Esophagus squamous epithelium (tissue), 5 donors: Measurements from ENCODE around the gene CAP1. TPM values are rescaled to one million over a fixed set of nuclear protein-coding genes. Genes with fewer than 3 reads are reported as not detected.

Experiments
- DNase-seq: peaks from one replicate; lab custom pipeline; 2025; lab: John Stamatoyannopoulos, UW
- H3K27ac ChIP-seq, 4 donors: fragments of 200-600 bp; sonication (generic); one replicate each; pipeline ENCODE4 v1.5.1; 2016 to 2019; ENCODE audit warnings: mild to moderate bottlenecking in 1 of 4
- H3K27me3 ChIP-seq, 4 donors: fragments of 200-600 bp; sonication (generic); 1 replicate in 3 of 4; 2 replicates in 1 of 4; pipeline versions ENCODE4 v1.5.1 to v1.6.0; 2017 to 2021; ENCODE audit warnings: antibody characterized with exemption in 1 of 4
- H3K36me3 ChIP-seq, 3 donors: fragments of 200-600 bp; sonication (generic); one replicate each; pipeline ENCODE4 v1.5.1; 2016 to 2019
- H3K4me1 ChIP-seq, 3 donors: fragments of 200-600 bp; sonication (generic); one replicate each; pipeline ENCODE4 v1.5.1; 2017 to 2019
- H3K4me3 ChIP-seq, 4 donors: fragments of 200-600 bp; sonication (generic); 1 replicate in 3 of 4; 2 replicates in 1 of 4; pipeline ENCODE4 v1.5.1; 2016 to 2019; ENCODE audit warnings: mild to moderate bottlenecking in 2 of 4, moderate library complexity in 1 of 4
- H3K9me3 ChIP-seq, 3 donors: fragments of 200-600 bp; sonication (generic); one replicate each; pipeline ENCODE4 v1.5.1; 2016 to 2019
- POLR2A ChIP-seq, 4 donors: fragments of 450-650 bp; IDR thresholded peaks; one replicate each; pipeline ENCODE4 v1.6.1; 2017; ENCODE audit warnings: antibody characterized with exemption in 4 of 4, mild to moderate bottlenecking in 4 of 4, moderate library complexity in 3 of 4
- WGBS, 2 donors: methylation state at CpG; one replicate each; pipeline ENCODE4 v1.1.5; 2018; 5-methylcytosine and 5-hydroxymethylcytosine counted together
- intact Hi-C: fragments of 100-400 bp; cut with DNase I; formaldehyde crosslinking; loops from one replicate; pipeline ENCODE4 v1.15.0; 2022
- total RNA-seq, 4 donors: library from RNA; depleted of rRNA; stranded (reverse); fragments of >200 nt; gene quantifications; one replicate each; pipeline ENCODE4 v1.1.0, GENCODE V29; 2016
- TF ChIP-seq, protein P1 (sequence below), 6 experiments: fragments of 450-650 bp in 4 of 6; fragments of 200-600 bp in 2 of 6; sonication (generic) in 2 of 6; IDR thresholded peaks; one replicate each; pipeline ENCODE4 v1.5.1; 2016 to 2019; ENCODE audit warnings: antibody characterized with exemption in 6 of 6, mild to moderate bottlenecking in 4 of 6, moderate library complexity in 4 of 6
- donor health status: DM: yes; HTN: yes; CAD: no.

The CAP1 gene
- total RNA-seq, 4 donors from 2014 or later: 157 to 282 (median 227) TPM

DNA sequence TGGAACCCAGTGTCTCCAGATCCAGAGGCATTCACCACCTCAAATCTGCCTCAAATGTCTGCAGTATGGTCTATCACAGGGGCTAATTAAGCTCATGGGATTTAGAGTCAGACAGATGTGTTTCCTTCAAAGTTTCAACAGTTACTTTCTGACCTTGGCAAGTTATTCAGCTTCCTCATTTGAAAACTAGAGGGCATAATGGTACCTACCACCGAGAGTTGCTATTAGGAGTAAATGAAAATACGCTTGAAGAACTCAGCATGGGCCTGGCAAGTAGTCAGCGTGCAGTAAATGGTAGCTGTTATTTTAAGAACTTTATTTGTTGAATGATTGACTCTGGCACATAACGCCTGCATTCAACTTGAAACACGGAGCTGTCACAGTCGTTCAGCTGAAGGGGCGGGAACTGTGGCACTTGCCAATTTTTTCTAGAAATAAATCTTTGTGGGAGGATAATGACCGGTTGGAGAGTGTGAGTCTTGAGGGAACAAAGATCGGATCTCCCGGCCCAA, 1.2 kb upstream of the CAP1 start:
- intact Hi-C loops: loop anchor here (10.0 kb wide), 1 partner anchor 54 kb away; no protein-coding TSS in a partner anchor
- H3K4me3 ChIP-seq: peak overlapping the region; percentile 88 to 98 (median 94)
- TF ChIP-seq, protein P1, sequence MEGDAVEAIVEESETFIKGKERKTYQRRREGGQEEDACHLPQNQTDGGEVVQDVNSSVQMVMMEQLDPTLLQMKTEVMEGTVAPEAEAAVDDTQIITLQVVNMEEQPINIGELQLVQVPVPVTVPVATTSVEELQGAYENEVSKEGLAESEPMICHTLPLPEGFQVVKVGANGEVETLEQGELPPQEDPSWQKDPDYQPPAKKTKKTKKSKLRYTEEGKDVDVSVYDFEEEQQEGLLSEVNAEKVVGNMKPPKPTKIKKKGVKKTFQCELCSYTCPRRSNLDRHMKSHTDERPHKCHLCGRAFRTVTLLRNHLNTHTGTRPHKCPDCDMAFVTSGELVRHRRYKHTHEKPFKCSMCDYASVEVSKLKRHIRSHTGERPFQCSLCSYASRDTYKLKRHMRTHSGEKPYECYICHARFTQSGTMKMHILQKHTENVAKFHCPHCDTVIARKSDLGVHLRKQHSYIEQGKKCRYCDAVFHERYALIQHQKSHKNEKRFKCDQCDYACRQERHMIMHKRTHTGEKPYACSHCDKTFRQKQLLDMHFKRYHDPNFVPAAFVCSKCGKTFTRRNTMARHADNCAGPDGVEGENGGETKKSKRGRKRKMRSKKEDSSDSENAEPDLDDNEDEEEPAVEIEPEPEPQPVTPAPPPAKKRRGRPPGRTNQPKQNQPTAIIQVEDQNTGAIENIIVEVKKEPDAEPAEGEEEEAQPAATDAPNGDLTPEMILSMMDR (IDR thresholded peaks at IDR 0.05): peak in 1 of 6 experiments; percentile 15
- TF ChIP-seq POLR2A (IDR thresholded peaks at IDR 0.05): no peak
- H3K27ac ChIP-seq: peak overlapping the region; percentile 90 to 100 (median 98)
- no peak for DNase-seq
- WGBS, 2 donors: 0% methylated on average over 7 of the region's 10 CpGs
- H3K36me3 ChIP-seq: peaks cover 0 to 10% (median 0%) of the 10 kb centered on the region in 3 donors
- H3K27me3 ChIP-seq: no peaks in the 10 kb centered on the region
- peaks cover 24 to 69% (median 52%) of the 10 kb centered on the region in 3 donors for H3K4me1 ChIP-seq
- no peaks in the 10 kb centered on the region for H3K9me3 ChIP-seq

DNA sequence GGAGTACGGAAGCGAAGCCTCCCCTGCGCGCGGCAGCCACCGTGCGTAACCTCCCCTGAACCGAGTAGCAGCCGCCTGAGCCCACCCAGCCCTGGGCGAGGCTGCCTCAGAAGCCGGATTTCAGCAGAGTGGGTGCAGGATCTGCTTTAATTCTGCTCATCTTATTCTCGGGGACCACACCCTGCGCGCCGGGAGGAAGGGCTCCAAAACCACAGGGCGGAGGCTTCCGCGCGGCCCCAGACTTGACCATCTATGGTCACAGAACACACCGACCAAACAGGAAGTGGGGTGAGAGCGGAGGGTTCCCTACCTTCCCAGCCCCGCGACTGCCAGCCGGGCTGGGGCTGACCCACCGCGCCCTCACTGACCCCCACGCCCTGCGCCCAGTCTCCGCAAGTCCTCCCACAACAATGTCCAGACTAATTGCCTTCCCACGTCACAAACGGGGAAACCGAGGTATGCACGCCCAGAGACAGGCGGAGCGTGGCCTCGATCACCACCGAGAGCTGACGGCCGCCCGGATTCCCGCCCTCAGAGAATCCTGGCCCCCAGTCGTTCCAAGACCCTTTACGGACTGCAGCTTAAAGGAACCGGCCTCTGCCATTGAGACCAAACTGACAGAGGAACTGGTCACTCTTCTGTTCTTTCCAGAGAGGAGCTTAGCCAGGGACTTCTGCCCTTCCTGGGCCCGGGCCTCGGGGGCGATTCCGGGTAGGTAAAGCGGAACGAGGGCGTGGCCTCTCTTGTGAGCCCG, 595 bp upstream of the CAP1 start:
- no peaks in the 10 kb centered on the region for H3K27me3 ChIP-seq
- TF ChIP-seq POLR2A (IDR thresholded peaks at IDR 0.05): peak in 3 of 4 donors; percentile 79 to 97 (median 79)
- TF ChIP-seq, protein P1 (IDR thresholded peaks at IDR 0.05): peak in 1 of 6 experiments; percentile 2
- H3K4me1 ChIP-seq: peaks cover 24 to 74% (median 52%) of the 10 kb centered on the region in 3 donors
- intact Hi-C loops: loop anchor here (10.0 kb wide), 1 partner anchor 55 kb away; no protein-coding TSS in a partner anchor
- peak; percentile 54 for DNase-seq
- no peaks in the 10 kb centered on the region for H3K9me3 ChIP-seq
- peaks cover 0 to 10% (median 0%) of the 10 kb centered on the region in 3 donors for H3K36me3 ChIP-seq
- H3K27ac ChIP-seq: peak overlapping the region; percentile 90 to 100 (median 98)
- peak overlapping the region; percentile 88 to 98 (median 94) for H3K4me3 ChIP-seq
- WGBS, 2 donors: 0% methylated on average over 12 of the region's 52 CpGs; no CpG with 5 or more reads in 1 of the 2 donors

DNA sequence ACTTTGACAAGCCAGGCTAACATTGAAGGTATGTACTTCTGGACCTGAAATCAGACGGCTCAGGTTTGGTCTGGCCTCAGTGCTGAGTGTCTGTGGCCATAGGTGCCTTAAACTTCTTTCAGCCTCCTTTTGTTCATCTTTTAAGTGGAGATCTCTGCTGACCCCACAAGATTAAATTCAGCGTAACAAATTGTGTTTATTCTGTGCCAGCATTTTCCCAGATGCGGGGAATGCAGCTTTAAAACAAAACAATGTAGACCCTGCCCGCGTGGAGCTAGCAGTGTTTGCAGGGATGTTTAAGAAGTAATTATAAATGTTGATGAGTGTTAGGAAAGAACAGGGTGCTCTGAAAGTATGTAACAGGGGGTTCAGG, 923 bp downstream of the CAP1 start:
- peak overlapping the region; percentile 88 to 98 (median 94) for H3K4me3 ChIP-seq
- DNase-seq: no peak
- TF ChIP-seq, protein P1 (IDR thresholded peaks at IDR 0.05): no peak
- no peak for TF ChIP-seq POLR2A (IDR thresholded peaks at IDR 0.05)
- no peaks in the 10 kb centered on the region for H3K9me3 ChIP-seq
- 7 to 11% methylated on average over 5 of the region's 5 CpGs for WGBS, 2 donors
- intact Hi-C loops: no loop called here
- H3K27me3 ChIP-seq: no peaks in the 10 kb centered on the region
- peak overlapping the region; percentile 90 to 100 (median 98) for H3K27ac ChIP-seq
- H3K36me3 ChIP-seq: peaks cover 0 to 14% (median 0%) of the 10 kb centered on the region in 3 donors
- peaks cover 22 to 82% (median 60%) of the 10 kb centered on the region in 3 donors for H3K4me1 ChIP-seq

DNA sequence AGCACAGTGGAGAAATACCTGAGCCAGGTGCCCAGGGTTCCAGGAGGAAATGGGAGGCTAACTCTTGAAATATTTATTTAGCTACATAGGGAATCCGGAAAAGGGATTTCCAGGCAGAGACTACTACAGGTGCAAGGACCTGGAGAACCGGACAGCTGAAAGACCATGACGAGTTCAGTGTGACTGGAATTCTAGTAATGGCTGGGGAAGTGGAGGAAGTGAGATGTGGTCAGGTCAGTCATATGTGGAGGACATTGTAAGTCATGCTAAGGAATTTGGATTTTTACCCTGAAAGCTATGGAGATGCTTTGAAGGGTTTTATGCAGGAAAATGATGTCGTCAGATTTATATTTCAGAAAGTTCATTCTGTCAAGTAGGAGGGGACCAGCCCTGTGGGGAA, 1.8 kb downstream of the CAP1 start:
- DNase-seq: no peak
- Histone ChIP-seq H3K4me3 (peak overlapping the region in 3 of 4 donors; percentile 88 to 98 (median 93)), H3K4me1 (peaks cover 16 to 82% (median 53%) of the 10 kb centered on the region in 3 donors), H3K27ac (peak overlapping the region in 3 of 4 donors; percentile 96 to 100 (median 99)), H3K27me3 (no peaks in the 10 kb centered on the region), H3K9me3 (no peaks in the 10 kb centered on the region), H3K36me3 (peaks cover 0 to 17% (median 0%) of the 10 kb centered on the region in 3 donors)
- 41 to 60% methylated on average over 4 of the region's 4 CpGs for WGBS, 2 donors
- intact Hi-C loops: no loop called here
- TF ChIP-seq, protein P1 (IDR thresholded peaks at IDR 0.05): no peak
- TF ChIP-seq POLR2A (IDR thresholded peaks at IDR 0.05): no peak

DNA sequence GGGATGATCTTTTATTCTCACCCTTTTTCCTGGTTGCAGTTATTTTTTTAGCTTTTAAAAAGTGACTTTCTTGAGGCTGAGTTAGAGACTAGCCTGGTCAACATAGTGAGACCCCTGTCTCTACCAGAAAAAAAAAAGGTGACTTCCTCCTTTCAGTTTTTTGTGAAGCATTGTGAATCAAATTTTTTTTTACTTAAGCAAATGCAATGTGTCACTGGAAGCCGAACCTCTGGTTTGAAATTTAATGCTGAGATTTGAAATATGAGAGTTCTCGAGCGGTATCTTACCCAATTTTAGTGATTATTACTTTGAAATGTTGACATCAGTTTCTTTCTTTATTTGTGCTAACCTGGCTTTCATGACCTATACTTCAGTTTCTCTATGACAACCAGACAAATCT, 3.6 kb downstream of the CAP1 start:
- Histone ChIP-seq H3K36me3 (peaks cover 0 to 17% (median 0%) of the 10 kb centered on the region in 3 donors), H3K4me1 (peaks cover 5 to 85% (median 56%) of the 10 kb centered on the region in 3 donors), H3K27ac (peak overlapping the region in 2 of 4 donors; percentile 4 to 27), H3K4me3 (peak overlapping the region in 2 of 4 donors; percentile 2 to 88), H3K9me3 (no peaks in the 10 kb centered on the region), H3K27me3 (no peaks in the 10 kb centered on the region)
- intact Hi-C loops: no loop called here
- 46 to 60% methylated on average over 3 of the region's 3 CpGs for WGBS, 2 donors
- no peak for DNase-seq
- TF ChIP-seq, protein P1 (IDR thresholded peaks at IDR 0.05): no peak
- TF ChIP-seq POLR2A (IDR thresholded peaks at IDR 0.05): no peak
